Stomach (tissue), 9 donors: ENCODE measurements around the gene ADCY9. TPM values are rescaled to one million over a fixed set of nuclear protein-coding genes. Genes with fewer than 3 reads are reported as not detected.
A peak's percentile ranks its signal among the peaks of the same experiment; 100 is the strongest.

Experiments used
- DNase-seq, 2 donors: peaks; one replicate each; pipeline versions ENCODE4 v3.0.0 to v3.0.0-alpha.2; 2013 to 2019
- H3K27ac ChIP-seq, 5 donors: fragments of 200-600 bp in 4 of 5; sonication (generic) in 4 of 5; one replicate each; pipeline ENCODE4 v1.5.1; 2013 to 2019; ENCODE audit warnings: mild to moderate bottlenecking in 1 of 5, moderate library complexity in 1 of 5
- H3K27me3 ChIP-seq, 3 donors: fragments of 200-600 bp; sonication (generic); one replicate each; pipeline ENCODE4 v1.5.1; 2017 to 2019; ENCODE audit warnings: mixed run types in 1 of 3
- H3K36me3 ChIP-seq, 4 donors: fragments of 200-600 bp; sonication (generic); 1 replicate in 3 of 4; 2 replicates in 1 of 4; pipeline ENCODE4 v1.5.1; 2016 to 2019
- H3K4me1 ChIP-seq, 4 donors: fragments of 200-600 bp; sonication (generic); one replicate each; pipeline ENCODE4 v1.5.1; 2016 to 2019
- H3K4me3 ChIP-seq, 4 donors: fragments of 200-600 bp; sonication (generic) in 3 of 4; one replicate each; pipeline ENCODE4 v1.5.1; 2016 to 2019; ENCODE audit warnings: mild to moderate bottlenecking in 1 of 4
- H3K9me3 ChIP-seq, 4 donors: fragments of 200-600 bp; sonication (generic); one replicate each; pipeline ENCODE4 v1.5.1; 2016 to 2019
- EP300 ChIP-seq: sonication (generic); formaldehyde crosslinking; IDR thresholded peaks from one replicate; pipeline ENCODE4 v1.6.1; 2017; ENCODE audit warnings: antibody characterized with exemption
- POLR2A ChIP-seq, 4 donors: fragments of 450-650 bp; IDR thresholded peaks; one replicate each; pipeline ENCODE4 v1.6.1; 2016; ENCODE audit warnings: antibody characterized with exemption in 4 of 4, control low read depth in 2 of 4, mild to moderate bottlenecking in 1 of 4, moderate library complexity in 1 of 4
- POLR2AphosphoS5 ChIP-seq, 3 donors: sonication (generic); formaldehyde crosslinking; IDR thresholded peaks; one replicate each; pipeline ENCODE4 v1.6.1; 2016; ENCODE audit warnings: antibody characterized with exemption in 3 of 3
- WGBS, 5 donors: extraction: QIAGEN DNeasy Blood & Tissue Kit in 3 of 5; methylation state at CpG; one replicate each; pipeline versions ENCODE4 v1.1.5 to v1.1.7; 2013 to 2018; 5-methylcytosine and 5-hydroxymethylcytosine counted together
- intact Hi-C: fragments of 100-400 bp; cut with DNase I; formaldehyde crosslinking; loops from one replicate; pipeline ENCODE4 v1.15.1; 2023; ENCODE audit warnings: low total_unique reads
- polyA plus RNA-seq, 3 donors: library from polyadenylated mRNA; stranded (reverse); fragments of 200-250 nt; gene quantifications; one replicate each; pipeline ENCODE4 v1.2.3, GENCODE V29; 2013
- total RNA-seq, 5 donors: library from RNA; depleted of rRNA; stranded (reverse); fragments of >200 nt; gene quantifications; one replicate each; pipeline versions ENCODE4 v1.1.0 to v1.2.3, GENCODE V29; 2014 to 2016
- TF ChIP-seq, protein P1 (sequence below), 7 experiments: fragments of 450-650 bp in 4 of 7; fragments of 200-600 bp in 3 of 7; sonication (generic) in 3 of 7; IDR thresholded peaks; one replicate each; pipeline ENCODE4 v1.5.1; 2016 to 2019; ENCODE audit warnings: antibody characterized with exemption in 7 of 7, control low read depth in 2 of 7, mild to moderate bottlenecking in 1 of 7
- donor health status: healthy with polysubstance abuse.
- donor health status: Bipolar disorder and iron deficiency.
- donor health status: healthy.

ADCY9 gene
- total and polyA plus RNA-seq, 8 donors, result 1.7 to 55.0 (median 12.9) TPM

DNA sequence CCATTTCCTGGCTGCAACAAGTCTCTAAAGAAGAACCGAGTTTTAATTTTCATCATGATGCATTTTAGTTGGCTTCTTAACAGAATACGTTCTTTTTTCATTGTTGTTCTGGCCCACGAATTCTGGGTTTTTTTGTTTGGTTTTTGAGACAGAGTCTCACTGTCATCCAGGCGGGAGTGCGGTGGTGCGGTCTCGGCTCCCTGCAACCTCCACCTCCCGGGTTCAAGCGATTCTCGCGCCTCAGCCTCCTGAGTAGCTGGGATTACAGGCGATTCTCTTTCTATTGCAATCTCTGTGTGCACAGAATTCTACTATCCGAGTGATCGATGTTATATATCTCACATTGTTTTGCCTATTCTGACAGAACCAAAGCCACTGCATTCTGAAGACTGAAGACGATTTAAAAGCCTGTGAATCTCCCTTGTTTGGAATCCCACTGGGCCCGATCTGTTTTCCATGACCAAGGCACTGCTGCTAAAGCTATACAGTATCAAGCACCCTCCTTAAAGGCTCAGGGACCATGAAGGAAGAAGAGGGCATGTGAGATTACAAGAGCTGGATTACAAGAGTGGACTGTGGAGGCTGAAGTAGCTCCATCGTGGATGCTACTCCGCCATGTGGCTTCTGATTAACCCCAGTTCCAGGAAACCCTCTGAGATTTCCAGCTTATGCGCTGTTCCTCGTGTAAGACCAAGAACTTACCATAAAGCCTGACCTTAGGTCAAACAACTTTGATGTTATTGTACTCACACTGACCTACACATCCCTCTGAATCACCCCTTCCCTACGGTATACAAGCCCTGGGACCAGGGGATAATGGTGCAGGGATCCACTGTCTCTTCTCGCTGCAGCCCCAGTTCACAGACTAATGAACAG is 44.3 kb downstream of the ADCY9 start:
- intact Hi-C loops, result no loop called here
- H3K36me3 ChIP-seq, result no peaks in the 10 kb centered on the region
- WGBS, 5 donors, result 81 to 90% (median 85%) methylated on average over 22 of the region's 22 CpGs
- no peaks in the 10 kb centered on the region for H3K9me3 ChIP-seq
- no peaks in the 10 kb centered on the region for H3K27me3 ChIP-seq
- H3K27ac ChIP-seq, result no peak overlapping the region
- no peak overlapping the region for H3K4me3 ChIP-seq
- DNase-seq, result no peak
- peaks cover 0 to 9% (median 0%) of the 10 kb centered on the region in 4 donors for H3K4me1 ChIP-seq
- TF ChIP-seq POLR2AphosphoS5 (IDR thresholded peaks at IDR 0.05) (no peak), POLR2A (IDR thresholded peaks at IDR 0.05) (no peak), EP300 (no peak)
- TF ChIP-seq, protein P1, sequence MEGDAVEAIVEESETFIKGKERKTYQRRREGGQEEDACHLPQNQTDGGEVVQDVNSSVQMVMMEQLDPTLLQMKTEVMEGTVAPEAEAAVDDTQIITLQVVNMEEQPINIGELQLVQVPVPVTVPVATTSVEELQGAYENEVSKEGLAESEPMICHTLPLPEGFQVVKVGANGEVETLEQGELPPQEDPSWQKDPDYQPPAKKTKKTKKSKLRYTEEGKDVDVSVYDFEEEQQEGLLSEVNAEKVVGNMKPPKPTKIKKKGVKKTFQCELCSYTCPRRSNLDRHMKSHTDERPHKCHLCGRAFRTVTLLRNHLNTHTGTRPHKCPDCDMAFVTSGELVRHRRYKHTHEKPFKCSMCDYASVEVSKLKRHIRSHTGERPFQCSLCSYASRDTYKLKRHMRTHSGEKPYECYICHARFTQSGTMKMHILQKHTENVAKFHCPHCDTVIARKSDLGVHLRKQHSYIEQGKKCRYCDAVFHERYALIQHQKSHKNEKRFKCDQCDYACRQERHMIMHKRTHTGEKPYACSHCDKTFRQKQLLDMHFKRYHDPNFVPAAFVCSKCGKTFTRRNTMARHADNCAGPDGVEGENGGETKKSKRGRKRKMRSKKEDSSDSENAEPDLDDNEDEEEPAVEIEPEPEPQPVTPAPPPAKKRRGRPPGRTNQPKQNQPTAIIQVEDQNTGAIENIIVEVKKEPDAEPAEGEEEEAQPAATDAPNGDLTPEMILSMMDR (IDR thresholded peaks at IDR 0.05), result no peak

DNA sequence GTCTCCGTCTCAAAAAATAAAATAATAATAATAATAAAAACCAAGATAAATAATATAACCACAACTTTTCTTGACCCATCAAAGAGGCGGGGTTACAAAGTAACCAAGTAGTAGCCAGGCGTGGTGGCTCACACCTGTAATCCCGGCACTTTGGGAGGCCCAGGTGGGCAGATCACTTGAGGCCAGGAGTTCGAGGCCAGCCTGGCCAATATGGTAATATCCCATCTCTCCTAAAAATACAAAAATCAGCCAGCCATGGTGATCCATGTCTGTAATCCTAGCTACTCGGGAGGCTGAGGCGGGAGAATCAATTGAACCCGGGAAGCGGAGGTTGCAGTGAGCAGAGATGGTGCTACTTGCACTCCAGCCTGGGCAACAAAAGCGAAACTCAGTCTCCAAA is 45.3 kb downstream of the ADCY9 start:
- no peak for DNase-seq
- peaks cover 0 to 9% (median 0%) of the 10 kb centered on the region in 4 donors for H3K4me1 ChIP-seq
- H3K36me3 ChIP-seq, result no peaks in the 10 kb centered on the region
- intact Hi-C loops, result no loop called here
- H3K9me3 ChIP-seq, result no peaks in the 10 kb centered on the region
- H3K27me3 ChIP-seq, result no peaks in the 10 kb centered on the region
- no peak overlapping the region for H3K27ac ChIP-seq
- TF ChIP-seq, protein P1 (IDR thresholded peaks at IDR 0.05), result no peak
- TF ChIP-seq EP300, result no peak
- TF ChIP-seq POLR2A (IDR thresholded peaks at IDR 0.05), result no peak
- TF ChIP-seq POLR2AphosphoS5 (IDR thresholded peaks at IDR 0.05), result no peak
- H3K4me3 ChIP-seq, result no peak overlapping the region
- WGBS, 5 donors, result 93 to 98% (median 95%) methylated on average over 10 of the region's 10 CpGs

DNA sequence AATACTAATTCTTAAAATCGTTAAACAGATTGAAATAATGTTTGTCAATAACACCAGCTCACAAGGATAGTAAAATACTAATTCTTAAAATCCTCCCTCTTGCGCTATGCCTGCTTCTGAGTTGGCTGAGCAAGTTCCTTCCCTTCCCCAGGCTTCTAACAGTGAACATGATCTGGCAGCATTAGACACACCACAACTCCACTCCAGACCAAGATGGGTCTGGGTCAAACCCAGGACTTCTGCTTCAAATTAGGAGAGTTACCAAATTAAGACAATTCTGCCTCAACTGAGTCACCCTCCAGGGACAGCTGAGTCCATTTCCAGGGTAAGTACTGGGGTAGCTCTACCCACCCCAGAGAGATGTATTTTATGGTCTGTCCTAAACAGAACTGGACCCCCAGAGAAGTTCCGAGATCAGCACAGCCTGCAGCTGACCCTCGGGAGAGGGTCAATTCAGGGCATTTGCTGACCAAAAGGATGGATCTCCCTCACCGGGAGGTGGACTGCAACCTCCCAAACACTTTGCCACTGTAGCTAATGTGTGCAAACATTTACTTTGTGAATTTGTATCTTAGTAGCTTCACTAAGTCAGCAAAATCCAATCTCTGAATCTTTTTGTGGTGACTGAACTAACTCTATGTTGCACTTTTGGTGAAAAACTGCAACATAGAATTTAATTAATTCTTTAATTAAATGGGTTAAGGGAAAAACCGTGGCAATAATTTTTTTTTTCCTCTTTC is 48.8 kb downstream of the ADCY9 start:
- Histone ChIP-seq H3K36me3 (no peaks in the 10 kb centered on the region), H3K27ac (peak overlapping the region in 1 of 5 donors; percentile 35), H3K9me3 (peaks cover 0 to 8% (median under 1%) of the 10 kb centered on the region in 4 donors), H3K4me3 (no peak overlapping the region), H3K27me3 (no peaks in the 10 kb centered on the region), H3K4me1 (peaks cover 0 to 12% (median 0%) of the 10 kb centered on the region in 4 donors)
- TF ChIP-seq POLR2AphosphoS5 (IDR thresholded peaks at IDR 0.05) (no peak), EP300 (no peak), POLR2A (IDR thresholded peaks at IDR 0.05) (no peak)
- TF ChIP-seq, protein P1 (IDR thresholded peaks at IDR 0.05), result no peak
- WGBS, 5 donors, result 41 to 56% (median 51%) methylated on average over 6 of the region's 6 CpGs
- intact Hi-C loops, result no loop called here
- DNase-seq, result no peak

DNA sequence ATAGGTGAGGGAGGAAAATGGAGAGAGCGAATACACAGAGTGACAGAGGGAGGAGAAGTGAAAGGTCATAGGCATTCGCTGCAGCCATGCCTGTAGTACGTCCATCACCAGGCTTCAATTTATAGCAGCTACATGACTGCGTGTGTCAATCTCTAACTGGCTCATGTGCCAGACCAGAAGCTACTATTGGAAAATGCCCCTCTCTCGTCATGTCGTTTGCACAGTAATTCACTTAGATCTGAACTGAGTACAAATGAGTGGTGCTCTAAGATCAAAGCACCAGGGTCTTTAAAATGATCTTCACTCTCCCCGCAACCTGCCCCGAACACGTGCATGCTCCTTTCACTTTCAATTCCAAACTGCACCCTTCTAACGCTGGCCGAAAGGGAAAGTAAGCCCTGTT is 51.3 kb downstream of the ADCY9 start:
- Histone ChIP-seq H3K9me3 (peaks cover 0 to 28% (median 7%) of the 10 kb centered on the region in 4 donors), H3K27me3 (no peaks in the 10 kb centered on the region), H3K36me3 (no peaks in the 10 kb centered on the region), H3K4me3 (peak overlapping the region; percentile 3 to 30 (median 12)), H3K4me1 (peaks cover 0 to 12% (median 0%) of the 10 kb centered on the region in 4 donors), H3K27ac (peak overlapping the region in 1 of 5 donors; percentile 47)
- no peak for TF ChIP-seq EP300
- TF ChIP-seq, protein P1 (IDR thresholded peaks at IDR 0.05), result no peak
- TF ChIP-seq POLR2A (IDR thresholded peaks at IDR 0.05), result no peak
- TF ChIP-seq POLR2AphosphoS5 (IDR thresholded peaks at IDR 0.05), result no peak
- 66 to 80% (median 69%) methylated on average over 11 of the region's 11 CpGs for WGBS, 5 donors
- intact Hi-C loops, result no loop called here
- DNase-seq, result no peak
